Astrocyte (in vitro differentiated cells and primary cell): ENCODE data around the gene ECE1.

Experiments
- CTCF ChIP-seq: IDR thresholded peaks from 2 replicates; pipeline ENCODE4 v1.5.1; 2011; ENCODE audit warnings: low read depth, mild to moderate bottlenecking, inconsistent platforms, low read length, moderate library complexity; ENCODE audit not compliant: insufficient read depth
- EZH2 ChIP-seq: IDR thresholded peaks from 2 replicates; pipeline ENCODE4 v1.6.1; 2012; ENCODE audit warnings: mild to moderate bottlenecking, low read length, inconsistent platforms; ENCODE audit not compliant: insufficient read depth

GRCh38 chr1:21334214-21335087, 44.2 kb upstream of the ECE1 start:
- TF ChIP-seq EZH2: no peak
- TF ChIP-seq CTCF: peak; percentile 75
